Measurements from ENCODE around the gene GBP5.
"Not testable (repeated sequence)": the region's sequence is repeated elsewhere in the genome, so short reads cannot be mapped to it uniquely, and the experiment has no call there.

Gene GBP5

DNA sequence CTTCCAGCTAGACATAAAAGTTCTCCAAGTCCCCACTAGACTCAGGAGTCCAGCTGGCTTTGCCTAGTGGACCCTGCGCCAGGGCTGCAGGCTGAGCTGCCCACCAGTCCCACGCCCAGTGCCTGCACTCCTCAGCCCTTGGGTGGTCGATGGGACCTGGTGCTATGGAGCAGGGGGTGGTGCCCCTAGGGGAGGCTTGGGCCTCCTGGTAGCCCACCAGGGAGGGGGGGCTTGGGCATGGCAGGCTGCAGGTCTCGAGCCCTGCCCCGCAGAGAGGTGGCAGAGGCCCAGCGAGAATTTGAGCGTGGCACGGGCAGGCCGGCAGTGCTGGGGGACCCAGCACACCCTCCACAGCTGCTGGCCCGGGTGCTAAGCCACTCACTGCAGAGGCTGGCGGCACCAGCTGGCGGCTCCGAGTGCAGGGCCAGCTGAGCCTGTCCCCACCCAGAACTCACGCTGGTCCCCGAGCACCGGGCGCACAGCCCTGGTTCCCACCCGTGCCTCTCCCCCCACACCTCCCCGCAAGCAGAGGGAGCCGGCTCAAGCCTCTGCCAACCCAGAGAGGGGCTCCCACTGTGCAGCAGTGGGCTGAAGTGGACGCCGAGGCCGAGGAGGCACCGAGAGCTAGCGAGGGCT lies 30.2 kb upstream of the GBP5 start (continued):
- TF ChIP-seq ZNF565 (CRISPR knock-in tag; conservative IDR thresholded peaks at IDR 0.05; ENCODE audit: low read depth) (no peak), CSDC2 (CRISPR knock-in tag; IDR thresholded peaks at IDR 0.05) (no peak), ZFP3 (CRISPR knock-in tag; IDR thresholded peaks at IDR 0.05) (no peak)

DNA sequence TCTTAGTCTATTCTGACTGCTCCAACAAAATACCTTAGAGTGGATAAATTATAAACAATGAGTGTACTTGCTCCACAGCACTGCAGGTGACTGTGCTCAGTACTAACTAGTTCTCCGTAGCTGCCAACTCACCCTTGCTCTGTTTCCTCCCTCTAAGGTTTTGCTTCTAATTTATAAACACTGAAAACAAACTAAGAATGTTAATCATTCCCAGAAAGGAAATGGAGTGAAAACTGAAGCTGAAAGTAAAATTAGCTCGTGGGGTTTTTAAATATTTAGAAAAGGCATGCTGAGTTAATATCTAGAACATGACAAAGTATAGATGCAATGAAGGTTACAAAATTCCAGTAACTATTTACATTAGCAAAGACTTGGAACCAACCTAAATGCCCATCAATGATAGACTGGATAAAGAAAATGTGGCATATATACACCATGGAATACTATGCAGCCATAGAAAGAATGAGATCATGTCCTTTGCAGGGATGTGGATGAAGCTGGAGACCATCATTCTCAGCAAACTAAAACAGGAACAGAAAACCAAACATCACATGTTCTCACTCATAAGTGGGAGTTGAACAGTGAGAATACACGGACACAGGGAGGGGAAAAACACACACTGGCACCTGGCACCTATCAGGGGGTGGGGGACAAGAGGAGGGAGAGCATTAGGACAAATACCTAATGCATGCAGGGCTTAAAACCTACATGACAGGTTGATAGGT lies 27.2 kb upstream of the GBP5 start:
- ATAC-seq = not testable (repeated sequence)

DNA sequence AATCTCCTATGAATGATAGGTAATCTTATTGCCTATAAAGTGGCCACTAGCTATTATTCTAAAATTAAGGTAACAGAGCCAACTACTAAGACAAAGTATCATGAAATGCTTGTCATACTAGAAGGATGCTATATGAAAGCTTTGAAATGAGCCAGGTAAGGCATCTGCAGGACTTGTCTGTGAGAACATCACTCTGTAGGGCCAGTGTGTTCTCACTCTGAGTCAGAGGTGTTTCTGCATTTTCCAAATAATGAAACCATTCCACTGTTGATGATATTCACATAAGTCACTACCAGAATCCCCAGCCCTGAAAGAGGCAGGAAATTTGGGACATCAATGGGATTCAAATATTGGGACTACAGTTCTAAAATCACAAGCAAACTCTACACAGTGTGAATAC lies 25.8 kb upstream of the GBP5 start:
- no peak for TF ChIP-seq ISL1 (CRISPR knock-in tag; IDR thresholded peaks at IDR 0.05)
- TF ChIP-seq, protein P1, sequence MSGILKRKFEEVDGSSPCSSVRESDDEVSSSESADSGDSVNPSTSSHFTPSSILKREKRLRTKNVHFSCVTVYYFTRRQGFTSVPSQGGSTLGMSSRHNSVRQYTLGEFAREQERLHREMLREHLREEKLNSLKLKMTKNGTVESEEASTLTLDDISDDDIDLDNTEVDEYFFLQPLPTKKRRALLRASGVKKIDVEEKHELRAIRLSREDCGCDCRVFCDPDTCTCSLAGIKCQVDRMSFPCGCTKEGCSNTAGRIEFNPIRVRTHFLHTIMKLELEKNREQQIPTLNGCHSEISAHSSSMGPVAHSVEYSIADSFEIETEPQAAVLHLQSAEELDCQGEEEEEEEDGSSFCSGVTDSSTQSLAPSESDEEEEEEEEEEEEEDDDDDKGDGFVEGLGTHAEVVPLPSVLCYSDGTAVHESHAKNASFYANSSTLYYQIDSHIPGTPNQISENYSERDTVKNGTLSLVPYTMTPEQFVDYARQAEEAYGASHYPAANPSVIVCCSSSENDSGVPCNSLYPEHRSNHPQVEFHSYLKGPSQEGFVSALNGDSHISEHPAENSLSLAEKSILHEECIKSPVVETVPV (CRISPR knock-in tag; IDR thresholded peaks at IDR 0.05) = no peak
- TF ChIP-seq, protein P2, sequence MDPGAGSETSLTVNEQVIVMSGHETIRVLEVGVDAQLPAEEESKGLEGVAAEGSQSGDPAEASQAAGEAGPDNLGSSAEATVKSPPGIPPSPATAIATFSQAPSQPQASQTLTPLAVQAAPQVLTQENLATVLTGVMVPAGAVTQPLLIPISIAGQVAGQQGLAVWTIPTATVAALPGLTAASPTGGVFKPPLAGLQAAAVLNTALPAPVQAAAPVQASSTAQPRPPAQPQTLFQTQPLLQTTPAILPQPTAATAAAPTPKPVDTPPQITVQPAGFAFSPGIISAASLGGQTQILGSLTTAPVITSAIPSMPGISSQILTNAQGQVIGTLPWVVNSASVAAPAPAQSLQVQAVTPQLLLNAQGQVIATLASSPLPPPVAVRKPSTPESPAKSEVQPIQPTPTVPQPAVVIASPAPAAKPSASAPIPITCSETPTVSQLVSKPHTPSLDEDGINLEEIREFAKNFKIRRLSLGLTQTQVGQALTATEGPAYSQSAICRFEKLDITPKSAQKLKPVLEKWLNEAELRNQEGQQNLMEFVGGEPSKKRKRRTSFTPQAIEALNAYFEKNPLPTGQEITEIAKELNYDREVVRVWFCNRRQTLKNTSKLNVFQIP (CRISPR knock-in tag; IDR thresholded peaks at IDR 0.05; ENCODE audit: borderline replicate concordance, low read depth) = no peak
- no peak for TF ChIP-seq OSR1 (CRISPR knock-in tag; IDR thresholded peaks at IDR 0.05)
- TF ChIP-seq ARNTL (CRISPR knock-in tag; IDR thresholded peaks at IDR 0.05; ENCODE audit: borderline replicate concordance, low read depth) = no peak
- no peak for TF ChIP-seq TCF4 (CRISPR knock-in tag; IDR thresholded peaks at IDR 0.05; ENCODE audit: borderline replicate concordance)
- no peak for TF ChIP-seq ZNF565 (CRISPR knock-in tag; conservative IDR thresholded peaks at IDR 0.05; ENCODE audit: low read depth)
- no peak for ATAC-seq

DNA sequence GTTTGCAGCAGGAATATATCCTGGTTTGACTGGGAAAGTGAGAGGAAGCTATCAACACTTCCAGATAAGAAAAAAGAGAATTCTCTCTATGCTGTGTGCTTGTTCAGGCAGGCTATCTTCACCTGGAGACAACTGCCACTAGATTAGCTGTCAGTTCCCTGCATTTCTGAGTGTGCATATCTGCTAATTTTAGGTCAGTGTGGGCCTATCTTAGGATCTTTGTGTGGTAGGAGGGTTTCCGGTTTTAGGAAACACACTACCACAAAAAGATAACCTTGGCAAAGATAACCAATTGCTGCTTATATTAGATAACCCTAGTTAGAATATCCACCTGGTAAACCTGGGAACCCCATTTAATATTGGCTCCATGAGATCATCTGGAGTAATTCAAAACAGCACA lies 22.5 kb upstream of the GBP5 start:
- no peak for ATAC-seq

DNA sequence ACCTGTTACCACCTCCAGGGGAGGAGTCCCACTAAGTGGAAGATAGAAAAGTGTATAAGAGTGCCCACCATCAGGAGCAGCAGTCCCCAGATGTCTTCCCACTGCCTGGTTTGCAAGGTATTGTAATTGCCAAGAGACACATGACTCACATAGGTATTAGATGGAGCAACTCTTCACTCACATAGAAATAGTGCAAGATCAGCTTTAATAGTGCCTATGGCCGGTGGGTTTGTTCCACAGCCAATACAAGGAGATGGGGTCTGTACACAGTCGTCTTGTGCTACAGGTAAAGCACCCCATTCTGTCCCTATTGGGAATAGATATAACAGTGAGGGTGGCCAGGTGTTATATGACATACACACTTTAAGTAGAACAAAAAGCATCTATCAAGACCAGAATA lies 18.6 kb upstream of the GBP5 start:
- TF ChIP-seq TOX (CRISPR knock-in tag; IDR thresholded peaks at IDR 0.05; ENCODE audit: borderline replicate concordance) = no peak
- TF ChIP-seq, protein P3, sequence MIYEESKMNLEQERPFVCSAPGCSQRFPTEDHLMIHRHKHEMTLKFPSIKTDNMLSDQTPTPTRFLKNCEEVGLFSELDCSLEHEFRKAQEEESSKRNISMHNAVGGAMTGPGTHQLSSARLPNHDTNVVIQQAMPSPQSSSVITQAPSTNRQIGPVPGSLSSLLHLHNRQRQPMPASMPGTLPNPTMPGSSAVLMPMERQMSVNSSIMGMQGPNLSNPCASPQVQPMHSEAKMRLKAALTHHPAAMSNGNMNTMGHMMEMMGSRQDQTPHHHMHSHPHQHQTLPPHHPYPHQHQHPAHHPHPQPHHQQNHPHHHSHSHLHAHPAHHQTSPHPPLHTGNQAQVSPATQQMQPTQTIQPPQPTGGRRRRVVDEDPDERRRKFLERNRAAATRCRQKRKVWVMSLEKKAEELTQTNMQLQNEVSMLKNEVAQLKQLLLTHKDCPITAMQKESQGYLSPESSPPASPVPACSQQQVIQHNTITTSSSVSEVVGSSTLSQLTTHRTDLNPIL (CRISPR knock-in tag; IDR thresholded peaks at IDR 0.05; ENCODE audit: low read depth) = no peak
- TF ChIP-seq PPARA (CRISPR knock-in tag; IDR thresholded peaks at IDR 0.05; ENCODE audit: borderline replicate concordance) = no peak
- TF ChIP-seq ZFP30 (CRISPR knock-in tag; IDR thresholded peaks at IDR 0.05) = no peak
- TF ChIP-seq ZNF565 (CRISPR knock-in tag; conservative IDR thresholded peaks at IDR 0.05; ENCODE audit: low read depth) = no peak
- no peak for TF ChIP-seq CSDC2 (CRISPR knock-in tag; IDR thresholded peaks at IDR 0.05)
- no peak for TF ChIP-seq SNAI2 (CRISPR knock-in tag; IDR thresholded peaks at IDR 0.05)
- no peak for TF ChIP-seq ESRRG (CRISPR knock-in tag; IDR thresholded peaks at IDR 0.05)
- no peak for TF ChIP-seq BACH2 (CRISPR knock-in tag; IDR thresholded peaks at IDR 0.05; ENCODE audit: borderline replicate concordance)
- no peak for TF ChIP-seq OSR1 (CRISPR knock-in tag; IDR thresholded peaks at IDR 0.05)
- no peak for TF ChIP-seq ZC3H10 (CRISPR knock-in tag; IDR thresholded peaks at IDR 0.05)
- no peak for ATAC-seq

More for the DNA sequence above, 22.5 kb upstream of the GBP5 start:
- TF ChIP-seq ISL1 (CRISPR knock-in tag; IDR thresholded peaks at IDR 0.05) (no peak), BACH2 (CRISPR knock-in tag; IDR thresholded peaks at IDR 0.05; ENCODE audit: borderline replicate concordance) (no peak), TOX (CRISPR knock-in tag; IDR thresholded peaks at IDR 0.05; ENCODE audit: borderline replicate concordance) (no peak), PPARA (CRISPR knock-in tag; IDR thresholded peaks at IDR 0.05; ENCODE audit: borderline replicate concordance) (no peak), ZNF70 (CRISPR knock-in tag; IDR thresholded peaks at IDR 0.05) (no peak), ZC3H10 (CRISPR knock-in tag; IDR thresholded peaks at IDR 0.05) (no peak), OSR1 (CRISPR knock-in tag; IDR thresholded peaks at IDR 0.05) (no peak)
- TF ChIP-seq, protein P3 (CRISPR knock-in tag; IDR thresholded peaks at IDR 0.05; ENCODE audit: low read depth) = no peak
